AG20443 (cell line): ENCODE measurements around the gene PSMG3.
"Not testable (repeated sequence)": the region's sequence is repeated elsewhere in the genome, so short reads cannot be mapped to it uniquely, and the experiment has no call there.

Source experiments
- DNase-seq: peaks from one replicate; pipeline ENCODE4 v3.0.0; 2012; ENCODE audit warnings: low spot score, mixed read lengths

The PSMG3 gene

GRCh38 chr7:1596181-1597043 lies 26.6 kb upstream of the PSMG3 start:
- DNase-seq, result no peak

- DNase-seq, result no peak
Measured at GRCh38 chr7:1595636-1596035, 25.8 kb upstream of the PSMG3 start.

GRCh38 chr7:1595027-1595426 lies 25.2 kb upstream of the PSMG3 start:
- no peak for DNase-seq

GRCh38 chr7:1593904-1594421 lies 24.1 kb upstream of the PSMG3 start:
- DNase-seq, result no peak

GRCh38 chr7:1593091-1593866 lies 23.4 kb upstream of the PSMG3 start:
- DNase-seq, result no peak

GRCh38 chr7:1592299-1592871 lies 22.6 kb upstream of the PSMG3 start:
- no peak for DNase-seq

GRCh38 chr7:1591876-1592275 lies 22.0 kb upstream of the PSMG3 start:
- no peak for DNase-seq

GRCh38 chr7:1591396-1591795 lies 21.6 kb upstream of the PSMG3 start:
- no peak for DNase-seq

- no peak for DNase-seq
Measured at GRCh38 chr7:1590887-1591286, 21.1 kb upstream of the PSMG3 start.

- no peak for DNase-seq
Measured at GRCh38 chr7:1590476-1590875, 20.6 kb upstream of the PSMG3 start.

GRCh38 chr7:1588978-1589377 lies 19.1 kb upstream of the PSMG3 start:
- DNase-seq, result no peak

GRCh38 chr7:1587738-1588137 lies 17.9 kb upstream of the PSMG3 start:
- no peak for DNase-seq

GRCh38 chr7:1586827-1587705 lies 17.2 kb upstream of the PSMG3 start:
- DNase-seq, result no peak

- no peak for DNase-seq
Measured at GRCh38 chr7:1586126-1586826, 16.4 kb upstream of the PSMG3 start.

GRCh38 chr7:1585142-1585981 lies 15.5 kb upstream of the PSMG3 start:
- no peak for DNase-seq

- DNase-seq, result no peak
Measured at GRCh38 chr7:1584700-1585099, 14.9 kb upstream of the PSMG3 start.

- DNase-seq, result not testable (repeated sequence)
Measured at GRCh38 chr7:1583241-1583930, 13.6 kb upstream of the PSMG3 start.

- no peak for DNase-seq
Measured at GRCh38 chr7:1580422-1581030, 10.7 kb upstream of the PSMG3 start.
